Body of pancreas (tissue), 4 donors: ENCODE results near the gene HDAC7.

ENCODE experiments used
- CTCF ChIP-seq, 7 experiments: fragments of 450-650 bp in 4 of 7; fragments of 200-600 bp in 3 of 7; sonication (generic) in 3 of 7; IDR thresholded peaks; one replicate each; pipeline ENCODE4 v1.5.1; 2016 to 2019; ENCODE audit warnings: antibody characterized with exemption in 7 of 7
- POLR2A ChIP-seq, 3 donors: fragments of 450-650 bp; IDR thresholded peaks; one replicate each; pipeline ENCODE4 v1.6.1; 2016; ENCODE audit warnings: antibody characterized with exemption in 3 of 3, mild to moderate bottlenecking in 2 of 3

- TF ChIP-seq CTCF (IDR thresholded peaks at IDR 0.05): no peak
- no peak for TF ChIP-seq POLR2A (IDR thresholded peaks at IDR 0.05)
Measured at GRCh38 chr12:47772094-47772660, 47.5 kb downstream of the HDAC7 start.
